ENCODE measurements around the gene DDX19B.
"Not testable (repeated sequence)": the region's sequence is repeated elsewhere in the genome, so short reads cannot be mapped to it uniquely, and the experiment has no call there.

GRCh38 chr16:70259903-70260302 is 39.1 kb upstream of the DDX19B start:
- TF ChIP-seq CTCF, POLR2A (IDR thresholded peaks at IDR 0.05): not testable (repeated sequence)

Measured in adrenal gland (tissue), 5 donors.